ENCODE data around the gene ELF5. TPM values are rescaled to one million over a fixed set of nuclear protein-coding genes. Genes with fewer than 3 reads are reported as not detected.
A peak's percentile ranks its signal among the peaks of the same experiment; 100 is the strongest.

ELF5 gene
- total and polyA plus RNA-seq, 2 of the 13 experiments (the other 11 are each of a cell fraction or from before 2014, with no cell fraction given), result 0.51 to 2.6 TPM

DNA sequence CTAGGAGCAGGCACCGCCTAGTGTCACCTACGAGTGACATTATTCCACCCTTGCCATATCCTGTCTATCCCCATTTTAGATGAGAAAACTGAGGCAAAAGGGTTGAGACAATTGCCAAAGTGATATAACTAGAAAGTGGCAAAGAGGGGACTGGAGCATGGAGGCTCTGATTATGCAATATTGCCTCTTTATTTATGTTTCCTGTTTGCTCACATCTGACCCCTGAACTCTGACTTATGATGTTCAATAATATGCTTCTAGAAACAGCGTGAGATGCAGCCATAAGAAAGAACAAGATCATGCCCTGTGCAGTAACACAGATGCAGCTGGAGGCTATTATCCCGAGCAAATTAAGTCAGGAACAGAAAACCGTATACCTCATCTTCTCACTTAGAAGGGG is 7.7 kb downstream of the ELF5 start:
- BruUV-seq (replicated peaks), result no TSS peak
- Histone ChIP-seq H3K9me3 (ENCODE audit: low read length) (no peaks in the 10 kb centered on the region), H3K4me1 (ENCODE audit: insufficient read depth, low read length) (peaks cover 80% of the 10 kb centered on the region), H3K27ac (ENCODE audit: extremely low read length, insufficient read depth, low read length) (no peak overlapping the region), H3K4me3 (replicated peaks in 1 of 3; ENCODE audit: insufficient read depth in 1 of 3, low read depth in 2 of 3, low read length in 3 of 3) (no peak overlapping the region), H2AFZ (ENCODE audit: low read length) (no peak overlapping the region), H3K36me3 (replicated peaks in 1 of 2; ENCODE audit: control insufficient read depth in 1 of 2, insufficient read depth in 2 of 2, low read length in 2 of 2) (no peaks in the 10 kb centered on the region), H3K79me2 (ENCODE audit: insufficient read depth, low read length) (no peaks in the 10 kb centered on the region), H3K9ac (ENCODE audit: insufficient read depth, low read depth, low read length) (no peak overlapping the region), H3K27me3 (ENCODE audit: control insufficient read depth in 1 of 2, insufficient read depth in 2 of 2, low read length in 2 of 2) (no peaks in the 10 kb centered on the region), H3K4me2 (ENCODE audit: low read depth, low read length) (peak overlapping the region; percentile 9; the same call in 1 of the 2 replicates), H4K20me1 (ENCODE audit: insufficient read depth, low read length) (no peaks in the 10 kb centered on the region)
- 38% methylated on average over 5 of the region's 5 CpGs for WGBS (ENCODE audit: low lambda C conversion rate)
- no peak for DNase-seq (ENCODE audit: low spot score)
- CTCF ChIA-PET (ENCODE audit: low intra/inter-chr PET ratio, low total read pairs), result no interaction called here
- no peak for ATAC-seq
- in situ Hi-C loops (cut with HindIII; ENCODE audit: extremely low pct_ligation_motif_present, low pct_unique_long_range_greater_than_20kb) (no loop called here), intact Hi-C loops (cut with micrococcal nuclease; ENCODE audit: unreplicated experiment) (no loop called here)
- POLR2A ChIA-PET, result interaction anchor here (0.9 kb wide), 1 partner anchor 10 kb away, joined by 3 read pairs; no protein-coding TSS in a partner anchor
- FAIRE-seq, result no peak
- TF ChIP-seq FOSL2 (CRISPR knock-in tag; IDR thresholded peaks at IDR 0.05) (0 out of 2 replicates have a peak, but pooled peaks have one; percentile 8), FOXK1 (CRISPR knock-in tag; IDR thresholded peaks at IDR 0.05; ENCODE audit: borderline replicate concordance, low read depth) (peak; percentile 49; the same call in 1 of the 2 replicates), FOXA1 (IDR thresholded peaks at IDR 0.05) (no peak), FOXA1 (CRISPR knock-in tag; IDR thresholded peaks at IDR 0.05) (peak; percentile 25; the same call in 1 of the 2 replicates), ZNF12 (CRISPR knock-in tag; IDR thresholded peaks at IDR 0.05) (peak; percentile 68; the same call in 1 of the 2 replicates), RXRB (CRISPR knock-in tag; IDR thresholded peaks at IDR 0.05; ENCODE audit: borderline replicate concordance) (peak; percentile 57), CEBPB (IDR thresholded peaks at IDR 0.05; ENCODE audit: borderline replicate concordance, low read depth, low read length) (peak; percentile 85), NR2F1 (CRISPR knock-in tag; IDR thresholded peaks at IDR 0.05) (peak; percentile 78 to 83; a peak in 3 of 4 replicates), ETV5 (CRISPR knock-in tag; IDR thresholded peaks at IDR 0.05; ENCODE audit: borderline replicate concordance) (peak; percentile 26; the same call in 1 of the 2 replicates), NR2F2 (IDR thresholded peaks at IDR 0.05; ENCODE audit: borderline replicate concordance, low read depth) (peak; percentile 79), NR2F6 (IDR thresholded peaks at IDR 0.05) (peak; percentile 89), NR2F6 (CRISPR knock-in tag; IDR thresholded peaks at IDR 0.05) (peak; percentile 81), EP300 (IDR thresholded peaks at IDR 0.05; ENCODE audit: low read depth in 2 of 2, low read length in 2 of 2) (peak in 1 of 2 experiments; percentile 17; a peak in 1 of 4 replicates), EP300 (CRISPR knock-in tag; IDR thresholded peaks at IDR 0.05; ENCODE audit: borderline replicate concordance) (no peak), RARA (CRISPR knock-in tag; IDR thresholded peaks at IDR 0.05) (peak; percentile 64), POLR2A (IDR thresholded peaks at IDR 0.05; ENCODE audit: insufficient read depth in 1 of 2, low read depth in 2 of 2, low read length in 2 of 2) (no peak), ZNF672 (CRISPR knock-in tag; IDR thresholded peaks at IDR 0.05) (no peak), KLF11 (CRISPR knock-in tag; IDR thresholded peaks at IDR 0.05) (no peak), CBX1 (IDR thresholded peaks at IDR 0.05; ENCODE audit: low read depth) (no peak), ZNF354B (CRISPR knock-in tag; IDR thresholded peaks at IDR 0.05) (no peak), THAP11 (CRISPR knock-in tag; IDR thresholded peaks at IDR 0.05) (0 out of 2 replicates have a peak, but pooled peaks have one; percentile 22), SALL1 (CRISPR knock-in tag; IDR thresholded peaks at IDR 0.05) (peak; percentile 36; the same call in 1 of the 2 replicates), HOXA3 (CRISPR knock-in tag; IDR thresholded peaks at IDR 0.05) (no peak), ISL2 (CRISPR knock-in tag; IDR thresholded peaks at IDR 0.05) (0 out of 2 replicates have a peak, but pooled peaks have one; percentile 30)
- TF ChIP-seq, protein P1, sequence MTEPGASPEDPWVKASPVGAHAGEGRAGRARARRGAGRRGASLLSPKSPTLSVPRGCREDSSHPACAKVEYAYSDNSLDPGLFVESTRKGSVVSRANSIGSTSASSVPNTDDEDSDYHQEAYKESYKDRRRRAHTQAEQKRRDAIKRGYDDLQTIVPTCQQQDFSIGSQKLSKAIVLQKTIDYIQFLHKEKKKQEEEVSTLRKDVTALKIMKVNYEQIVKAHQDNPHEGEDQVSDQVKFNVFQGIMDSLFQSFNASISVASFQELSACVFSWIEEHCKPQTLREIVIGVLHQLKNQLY (CRISPR knock-in tag; IDR thresholded peaks at IDR 0.05), result no peak
- TF ChIP-seq, protein P2, sequence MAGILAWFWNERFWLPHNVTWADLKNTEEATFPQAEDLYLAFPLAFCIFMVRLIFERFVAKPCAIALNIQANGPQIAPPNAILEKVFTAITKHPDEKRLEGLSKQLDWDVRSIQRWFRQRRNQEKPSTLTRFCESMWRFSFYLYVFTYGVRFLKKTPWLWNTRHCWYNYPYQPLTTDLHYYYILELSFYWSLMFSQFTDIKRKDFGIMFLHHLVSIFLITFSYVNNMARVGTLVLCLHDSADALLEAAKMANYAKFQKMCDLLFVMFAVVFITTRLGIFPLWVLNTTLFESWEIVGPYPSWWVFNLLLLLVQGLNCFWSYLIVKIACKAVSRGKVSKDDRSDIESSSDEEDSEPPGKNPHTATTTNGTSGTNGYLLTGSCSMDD (CRISPR knock-in tag; IDR thresholded peaks at IDR 0.05), result no peak
- TF ChIP-seq, protein P3, sequence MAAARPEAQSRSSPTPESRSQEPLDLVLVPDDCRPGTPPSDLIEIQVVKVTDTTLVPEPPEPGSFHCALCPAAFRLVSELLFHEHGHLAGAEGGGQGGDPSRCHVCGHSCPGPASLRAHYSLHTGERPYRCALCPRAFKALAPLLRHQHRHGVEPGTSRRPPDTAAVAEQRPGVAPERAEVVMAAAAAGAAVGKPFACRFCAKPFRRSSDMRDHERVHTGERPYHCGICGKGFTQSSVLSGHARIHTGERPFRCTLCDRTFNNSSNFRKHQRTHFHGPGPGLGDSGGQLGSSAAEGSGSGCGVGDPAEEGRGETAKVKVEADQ (CRISPR knock-in tag; IDR thresholded peaks at IDR 0.05; ENCODE audit: borderline replicate concordance), result no peak

Data from HepG2 (cell line).